GM18873 (cell line): ENCODE data around the gene VWF.
"Not testable (repeated sequence)": the region's sequence is repeated elsewhere in the genome, so short reads cannot be mapped to it uniquely, and the experiment has no call there.

Experiments
- ATAC-seq: cut with Tn5 transposase; IDR thresholded peaks from one replicate; pipeline ENCODE4 v1.9.1; 2021; ENCODE audit warnings: mild to moderate bottlenecking, moderate library complexity, moderate number of reproducible peaks; ENCODE audit not compliant: unreplicated experiment, low FRiP score

The VWF gene

DNA sequence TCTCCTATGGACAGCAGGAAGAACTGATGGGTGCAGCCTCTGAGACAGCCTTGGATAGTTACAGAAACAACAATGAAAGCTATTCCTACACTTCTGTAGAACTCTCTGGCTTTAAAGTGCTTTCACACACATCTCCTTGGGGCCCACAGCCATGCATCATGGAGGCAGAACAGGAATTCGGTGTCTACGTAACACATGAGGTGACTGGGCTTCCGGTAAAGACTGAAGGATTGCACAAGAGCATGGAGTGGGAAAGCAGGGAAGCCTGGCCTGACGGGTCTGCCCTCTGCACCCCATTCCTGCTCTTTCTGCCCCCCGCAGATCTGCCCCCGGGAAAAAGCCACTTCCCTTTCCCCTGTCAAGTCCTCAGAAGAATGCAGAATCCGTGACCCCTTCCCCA, 82.6 kb downstream of the VWF start:
- ATAC-seq = no peak

- no peak for ATAC-seq
Observed at GRCh38 chr12:6040815-6041214, 83.7 kb downstream of the VWF start.

DNA sequence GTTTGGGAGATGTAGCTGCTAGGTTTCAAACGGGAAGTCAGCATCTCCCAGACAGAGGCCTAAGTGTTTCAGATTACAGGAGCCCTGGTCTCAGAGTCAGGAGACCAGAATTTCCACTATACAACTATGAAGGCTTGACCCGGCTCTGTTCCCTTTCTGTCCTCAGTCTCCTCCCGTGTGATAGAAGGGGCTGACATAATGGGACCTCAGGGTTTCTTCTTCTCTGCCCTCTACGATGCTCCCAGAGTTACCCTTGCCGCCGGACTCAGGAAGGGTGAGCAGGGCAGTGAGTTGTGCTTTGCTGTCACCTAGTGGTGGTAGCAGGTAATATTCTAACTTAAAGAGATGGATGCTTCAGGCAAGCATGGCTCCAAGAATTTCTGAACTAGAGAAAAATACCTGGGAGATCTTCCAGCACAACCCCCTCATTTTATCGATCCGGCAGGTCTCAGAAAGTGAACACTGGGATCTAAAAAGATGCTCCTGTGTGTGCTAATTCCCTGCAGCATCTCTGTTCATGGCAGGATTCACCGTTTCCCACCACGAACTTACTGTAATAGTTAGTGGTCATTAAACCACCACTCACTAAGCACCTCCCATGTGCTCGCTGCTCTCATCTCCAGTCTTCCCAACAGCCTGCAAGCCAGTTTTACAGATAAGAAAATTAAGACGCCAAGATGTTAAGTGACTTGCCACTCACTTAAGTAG, 84.4 kb downstream of the VWF start:
- ATAC-seq = no peak

GRCh38 chr12:6038160-6038559, 86.3 kb downstream of the VWF start:
- no peak for ATAC-seq

GRCh38 chr12:6037459-6037858, 87.0 kb downstream of the VWF start:
- ATAC-seq = no peak

DNA sequence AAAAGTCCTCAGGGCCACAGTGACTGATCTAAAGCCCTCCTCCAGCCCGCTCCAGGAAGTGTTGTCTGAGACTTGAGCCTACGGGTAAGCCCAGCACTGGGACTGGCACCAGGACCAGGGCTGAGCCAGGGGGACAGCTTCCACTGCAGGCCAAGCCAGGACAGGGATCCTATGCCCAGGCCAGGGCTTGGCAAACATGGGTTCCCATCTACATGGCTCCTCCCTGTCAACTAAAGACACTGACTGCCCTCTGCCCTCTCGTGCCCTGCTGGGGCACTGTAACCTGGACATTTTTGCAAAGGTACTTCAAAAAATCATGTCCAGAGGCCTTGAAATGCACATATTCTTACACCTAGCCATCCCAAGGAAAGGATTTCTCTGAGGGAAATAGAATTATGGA, 88.0 kb downstream of the VWF start:
- ATAC-seq = no peak

- ATAC-seq = no peak
Observed at GRCh38 chr12:6034596-6034995, 89.9 kb downstream of the VWF start.

- no peak for ATAC-seq
Observed at GRCh38 chr12:6033546-6033945, 90.9 kb downstream of the VWF start.

DNA sequence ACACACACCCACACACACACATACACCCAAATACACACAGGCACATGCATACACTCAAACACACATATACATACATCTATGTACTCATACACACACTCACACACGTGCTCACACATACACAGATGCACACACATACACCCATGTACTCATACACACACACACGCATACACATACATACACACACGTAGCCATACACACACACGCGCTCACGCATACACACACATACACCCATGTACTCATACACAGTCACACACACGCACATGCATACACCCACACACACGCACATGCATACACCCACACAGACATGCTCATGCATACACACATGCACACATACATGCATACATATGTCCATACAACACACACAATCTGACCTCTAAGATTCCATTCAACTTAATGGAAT, 91.7 kb downstream of the VWF start:
- no peak for ATAC-seq

- no peak for ATAC-seq
Observed at GRCh38 chr12:6031001-6031400, 93.5 kb downstream of the VWF start.

GRCh38 chr12:6030081-6030480, 94.4 kb downstream of the VWF start:
- no peak for ATAC-seq

- no peak for ATAC-seq
Observed at GRCh38 chr12:6029401-6029800, 95.1 kb downstream of the VWF start.

DNA sequence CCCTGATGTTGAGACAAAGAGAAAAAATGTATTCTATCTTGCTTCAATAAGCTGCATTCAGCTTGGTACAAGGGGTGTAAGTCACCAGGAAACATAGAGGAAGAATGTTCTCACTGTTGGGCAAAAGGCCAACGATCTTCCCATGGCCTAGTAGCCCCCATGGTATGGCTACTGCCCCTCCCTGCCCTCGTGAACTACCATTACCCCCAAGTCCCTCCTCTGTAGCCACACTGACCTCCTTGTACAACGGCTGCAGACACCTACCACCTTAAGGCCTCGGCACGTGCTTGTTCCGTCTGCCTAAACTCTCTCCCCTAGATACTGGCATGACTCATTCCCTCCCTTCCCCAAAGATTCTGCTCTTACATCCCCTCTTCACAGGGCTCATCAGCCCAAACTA, 97.5 kb downstream of the VWF start:
- no peak for ATAC-seq

GRCh38 chr12:6025703-6026298, 98.7 kb downstream of the VWF start:
- ATAC-seq = not testable (repeated sequence)

GRCh38 chr12:6024066-6024465, 100.4 kb downstream of the VWF start:
- not testable (repeated sequence) for ATAC-seq

- no peak for ATAC-seq
Observed at GRCh38 chr12:6020930-6021329, 103.5 kb downstream of the VWF start.

DNA sequence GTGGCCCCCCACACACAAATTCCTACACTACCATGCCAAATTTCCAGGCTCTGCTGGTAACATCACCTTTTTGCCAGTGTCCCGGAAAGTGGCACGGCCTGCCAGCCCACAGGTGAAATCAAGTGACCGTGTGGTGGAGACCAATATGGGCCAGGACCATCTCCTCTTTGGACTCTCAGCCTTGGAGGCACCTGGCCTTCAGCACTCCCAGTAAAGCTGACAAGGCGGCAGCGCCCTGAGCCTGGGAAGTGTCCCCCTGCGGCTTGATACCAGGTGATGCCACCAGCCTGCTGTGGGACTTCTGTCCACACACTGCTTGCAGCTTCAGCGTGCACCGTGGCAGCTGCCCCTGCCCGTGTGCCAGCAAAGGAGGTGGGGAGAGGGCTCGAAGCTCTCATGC, 104.0 kb downstream of the VWF start:
- not testable (repeated sequence) for ATAC-seq

- ATAC-seq = not testable (repeated sequence)
Observed at GRCh38 chr12:6019256-6019655, 105.2 kb downstream of the VWF start.

GRCh38 chr12:6018265-6018664, 106.2 kb downstream of the VWF start:
- ATAC-seq = no peak

DNA sequence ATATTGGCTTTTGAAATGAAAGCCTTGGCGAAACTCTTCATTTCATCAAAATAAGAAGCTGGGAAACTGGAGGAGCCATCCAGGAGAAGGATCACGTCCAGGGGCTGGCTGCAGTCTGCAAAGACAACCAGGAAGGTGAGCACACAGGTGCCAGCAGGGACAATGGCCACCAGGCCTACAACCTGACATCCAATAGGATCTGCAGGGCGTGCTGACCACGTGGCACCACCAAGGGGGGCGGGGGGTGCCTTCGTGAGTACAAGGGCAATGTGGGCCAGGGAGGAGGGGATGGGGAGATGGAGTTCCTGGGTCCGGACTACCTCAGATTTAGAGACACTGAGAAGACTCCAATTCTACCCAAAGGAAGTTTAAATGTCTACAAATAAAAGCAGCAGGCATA, 107.7 kb downstream of the VWF start:
- no peak for ATAC-seq

DNA sequence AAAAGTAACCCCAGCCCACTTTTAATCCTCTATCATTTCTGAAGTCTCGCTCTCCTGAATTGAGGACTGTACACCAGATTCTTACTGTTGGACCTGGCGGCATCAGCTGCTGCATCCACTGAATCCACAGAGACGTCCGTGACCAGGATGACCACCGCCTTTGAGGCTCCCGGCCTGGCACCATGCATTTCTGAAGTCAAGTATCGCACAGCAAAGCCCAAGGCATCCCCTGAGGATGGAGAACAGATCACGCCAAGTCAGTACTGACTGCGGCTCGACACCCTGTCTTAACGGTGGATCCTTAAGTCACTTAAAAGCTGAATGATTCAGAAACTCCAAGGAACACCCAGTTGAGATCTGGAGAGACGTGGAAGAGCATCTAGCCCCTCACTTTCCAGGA, 108.5 kb downstream of the VWF start:
- not testable (repeated sequence) for ATAC-seq

DNA sequence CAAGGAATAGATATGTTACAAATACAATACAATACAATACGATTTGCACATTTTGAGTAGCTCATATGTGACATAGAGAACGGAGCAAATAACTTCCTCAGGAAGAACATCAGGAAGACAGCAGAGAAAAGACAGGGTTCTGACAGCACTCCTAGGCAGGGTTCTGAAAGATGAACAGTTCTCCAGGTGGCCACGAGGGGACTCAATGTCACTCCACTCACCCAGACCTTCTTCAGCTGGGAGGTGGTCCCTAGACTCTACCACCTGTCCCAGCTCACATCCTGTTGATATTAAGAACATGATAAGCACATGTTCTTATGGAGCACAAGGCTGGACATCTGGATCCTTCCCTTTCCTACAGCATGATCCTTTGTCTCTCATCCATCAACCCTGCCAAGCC, 109.2 kb downstream of the VWF start:
- not testable (repeated sequence) for ATAC-seq
